Motor neuron (in vitro differentiated cells): Measurements from ENCODE around the gene PRRX2. TPM values are rescaled to one million over a fixed set of nuclear protein-coding genes. Genes with fewer than 3 reads are reported as not detected.
A peak's percentile ranks its signal among the peaks of the same experiment; 100 is the strongest.
"Not testable (repeated sequence)": the region's sequence is repeated elsewhere in the genome, so short reads cannot be mapped to it uniquely, and the experiment has no call there.

Experiments
- ATAC-seq, 8 experiments: fragments of 200-7000 bp; cut with Tn5 transposase; replicated peaks in 6 of 8; 2 replicates each; pipeline ENCODE4 v1.8.0; 2021; ENCODE audit warnings: mild to moderate bottlenecking in 8 of 8, moderate library complexity in 8 of 8
- H3K27ac ChIP-seq, 2 donors: fragments of 250-450 bp; sonication (Bioruptor Pico); 2 replicates each; pipeline ENCODE4 v1.9.0; 2021; ENCODE audit warnings: antibody characterized with exemption in 2 of 2, mild to moderate bottlenecking in 2 of 2, moderate library complexity in 1 of 2
- H3K4me1 ChIP-seq, 2 donors: fragments of 250-450 bp; sonication (Bioruptor Pico); replicated peaks in 1 of 2; 2 replicates each; pipeline ENCODE4 v1.6.1; 2021; ENCODE audit warnings: antibody characterized with exemption in 2 of 2, mild to moderate bottlenecking in 2 of 2, moderate library complexity in 1 of 2
- H3K4me3 ChIP-seq, 5 donors: fragments of 250-450 bp; sonication (Bioruptor Pico); 2 replicates each; pipeline ENCODE4 v1.9.0; 2021; ENCODE audit warnings: antibody characterized with exemption in 5 of 5, mild to moderate bottlenecking in 5 of 5, moderate library complexity in 4 of 5
- WGBS, 10 experiments: fragments of 450-650 bp; shearing (Covaris generic); methylation state at CpG; one replicate each; pipeline ENCODE4 v1.0.0; 2022; 5-methylcytosine and 5-hydroxymethylcytosine counted together
- in situ Hi-C, 9 experiments: fragments of 400-800 bp; cut with MboI; loops; one replicate each; pipeline ENCODE4 v1.15.0; 2021; ENCODE audit warnings: low sequenced_read_pairs in 9 of 9, low pct_unique_long_range_greater_than_20kb in 2 of 9; ENCODE audit not compliant: unreplicated experiment in 9 of 9
- total RNA-seq, 8 experiments: library from RNA; unstranded; fragments of 300-600 nt; gene quantifications; 2 replicates each; pipeline versions ENCODE4 v1.2.3 to v1.2.4, GENCODE V29; 2022

PRRX2 gene
- total RNA-seq, 8 experiments from 2014 or later = 0.14 to 14.4 (median 0.87) TPM; not detected in 1

- in situ Hi-C loops = no loop called here
- WGBS, 10 experiments = 0 to 100% (median 10%) methylated on average over 1 to 5 of the region's 23 CpGs; no CpG with 5 or more reads in 4 of the 10 experiments
- H3K27ac ChIP-seq = no peak within 1 kb of the TSS
- peak within 1 kb of the TSS in 2 of 5 donors; percentile 6 to 20 for H3K4me3 ChIP-seq
- peaks cover 10 to 16% of the 10 kb centered on the region in 2 donors for H3K4me1 ChIP-seq
- peak; percentile 87 to 99 (median 98) for ATAC-seq
Measured at GRCh38 chr9:129752900-129753729, 87.7 kb downstream of the PRRX2 start, which contains the start of gene PTGES. TSS of gene PTGES (minus strand) at chr9:129753042. CDS start at chr9:129753012, 30 bp downstream.

DNA sequence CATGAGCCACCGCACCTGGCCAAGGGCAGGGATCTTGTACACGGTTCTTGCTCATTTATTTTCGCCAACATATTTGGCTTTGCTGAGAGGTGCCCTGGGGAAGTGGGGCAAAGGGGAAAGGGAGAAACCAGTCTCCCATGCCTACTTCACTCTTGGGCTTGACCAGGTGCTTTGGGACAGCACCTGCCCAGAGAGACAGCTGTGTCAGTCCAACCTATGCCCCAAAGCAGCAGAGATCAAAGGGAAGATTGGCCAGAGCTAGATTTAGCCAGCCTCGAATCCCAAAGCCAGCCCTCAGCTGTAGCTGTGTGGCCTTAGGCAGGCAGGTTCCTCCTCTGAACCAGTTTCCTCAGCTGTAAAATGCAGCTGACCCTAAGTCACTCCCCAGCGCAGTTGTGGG is 89.7 kb downstream of the PRRX2 start:
- no peak overlapping the region for H3K27ac ChIP-seq
- ATAC-seq = no peak
- H3K4me3 ChIP-seq = no peak overlapping the region
- WGBS, 10 experiments = 60 to 100% (median 88%) methylated on average over 1 to 3 of the region's 5 CpGs; no CpG with 5 or more reads in 6 of the 10 experiments
- in situ Hi-C loops = no loop called here
- H3K4me1 ChIP-seq = peaks cover 10 to 16% of the 10 kb centered on the region in 2 donors

- in situ Hi-C loops = no loop called here
Measured at GRCh38 chr9:129756191-129756590, 90.7 kb downstream of the PRRX2 start.

GRCh38 chr9:129757045-129757444 is 91.6 kb downstream of the PRRX2 start:
- Histone ChIP-seq H3K4me1 (peaks cover 10 to 16% of the 10 kb centered on the region in 2 donors), H3K27ac (no peak overlapping the region), H3K4me3 (no peak overlapping the region)
- WGBS, 10 experiments = 41 to 80% (median 77%) methylated on average over 1 to 7 of the region's 9 CpGs; no CpG with 5 or more reads in 2 of the 10 experiments
- no peak for ATAC-seq
- in situ Hi-C loops = no loop called here

More at GRCh38 chr9:129756191-129756590, 90.7 kb downstream of the PRRX2 start:
- no peak overlapping the region for H3K4me3 ChIP-seq
- ATAC-seq = no peak
- H3K4me1 ChIP-seq = peaks cover 10 to 16% of the 10 kb centered on the region in 2 donors
- 90 to 100% (median 96%) methylated on average over 2 to 5 of the region's 6 CpGs; no CpG with 5 or more reads in 4 of the 10 experiments for WGBS, 10 experiments
- no peak overlapping the region for H3K27ac ChIP-seq

- Histone ChIP-seq H3K27ac (no peak overlapping the region), H3K4me1 (peaks cover 0 to 3% of the 10 kb centered on the region in 2 donors), H3K4me3 (no peak overlapping the region)
- in situ Hi-C loops = no loop called here
- WGBS, 10 experiments = 20 to 90% (median 80%) methylated on average over 1 to 2 of the region's 4 CpGs; no CpG with 5 or more reads in 5 of the 10 experiments
- no peak for ATAC-seq
Measured at GRCh38 chr9:129759319-129759718, 93.9 kb downstream of the PRRX2 start.

DNA sequence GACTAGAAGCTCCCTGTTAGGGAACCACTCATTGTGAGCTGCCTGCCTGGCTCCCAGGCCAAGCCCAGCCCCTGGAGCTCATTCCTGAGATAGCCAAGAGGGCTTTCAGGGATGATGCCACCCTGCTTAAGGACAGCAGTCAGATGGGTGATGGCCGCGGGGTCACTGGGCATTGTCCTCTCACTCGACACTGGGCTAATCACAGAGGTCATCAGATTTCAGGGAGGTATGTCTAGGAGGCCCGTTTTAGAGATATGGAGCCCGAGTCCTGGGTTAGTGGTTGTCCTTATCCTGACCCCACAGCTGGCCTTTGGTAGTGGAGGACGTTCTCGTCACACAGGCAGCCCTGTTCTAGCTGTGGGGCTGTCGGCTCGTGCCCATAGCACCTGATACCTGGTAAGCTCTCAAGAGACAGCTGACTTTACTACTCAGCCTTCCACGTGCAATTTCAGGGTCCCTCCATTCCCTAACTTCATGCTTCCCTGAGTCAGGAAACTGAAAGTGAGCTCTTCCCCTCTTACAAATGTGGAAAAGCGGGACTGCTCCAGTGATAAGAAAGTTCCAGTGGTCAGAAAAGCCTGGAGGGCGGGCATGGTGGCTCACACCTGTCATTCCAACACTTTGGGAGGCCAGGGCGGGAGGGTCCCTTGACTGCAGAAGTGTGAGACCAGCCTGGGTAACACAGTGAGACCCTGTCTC is 94.5 kb downstream of the PRRX2 start:
- Histone ChIP-seq H3K4me1 (peaks cover 0 to 3% of the 10 kb centered on the region in 2 donors), H3K27ac (no peak overlapping the region), H3K4me3 (no peak overlapping the region)
- in situ Hi-C loops = no loop called here
- no peak for ATAC-seq
- 58 to 100% (median 77%) methylated on average over 4 to 5 of the region's 13 CpGs; no CpG with 5 or more reads in 7 of the 10 experiments for WGBS, 10 experiments

DNA sequence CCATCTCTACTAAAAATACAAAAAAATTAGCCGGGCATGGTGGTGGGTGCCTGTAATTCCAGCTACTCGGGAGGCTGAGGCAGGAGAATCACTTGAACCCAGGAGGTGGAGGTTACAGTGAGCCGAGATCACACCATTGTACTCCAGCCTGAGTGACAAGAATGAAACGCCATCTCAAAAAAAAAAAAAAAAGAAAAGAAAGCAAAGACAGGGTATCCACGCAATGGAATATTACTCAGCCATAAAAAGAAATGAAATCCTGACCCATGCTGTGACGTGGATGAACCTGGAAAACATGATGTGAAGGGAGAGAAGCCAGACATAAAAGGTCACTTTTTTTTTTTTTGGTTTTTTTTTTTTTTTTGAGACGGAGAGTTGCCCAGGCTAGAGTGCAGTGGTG is 95.3 kb downstream of the PRRX2 start:
- H3K27ac ChIP-seq, H3K4me1 ChIP-seq, in situ Hi-C loops, ATAC-seq, H3K4me3 ChIP-seq: not testable (repeated sequence)
- WGBS, 10 experiments = 59 to 100% (median 92%) methylated on average over 1 to 6 of the region's 7 CpGs

- H3K4me3 ChIP-seq = no peak overlapping the region
- no peaks in the 10 kb centered on the region for H3K4me1 ChIP-seq
- no peak overlapping the region for H3K27ac ChIP-seq
- ATAC-seq = peak in 6 of 8 experiments; percentile 19 to 62 (median 47)
- WGBS, 10 experiments = 7 to 100% (median 75%) methylated on average over 2 to 10 of the region's 11 CpGs; no CpG with 5 or more reads in 2 of the 10 experiments
- in situ Hi-C loops = no loop called here
Measured at GRCh38 chr9:129761293-129761900, 96.0 kb downstream of the PRRX2 start.

DNA sequence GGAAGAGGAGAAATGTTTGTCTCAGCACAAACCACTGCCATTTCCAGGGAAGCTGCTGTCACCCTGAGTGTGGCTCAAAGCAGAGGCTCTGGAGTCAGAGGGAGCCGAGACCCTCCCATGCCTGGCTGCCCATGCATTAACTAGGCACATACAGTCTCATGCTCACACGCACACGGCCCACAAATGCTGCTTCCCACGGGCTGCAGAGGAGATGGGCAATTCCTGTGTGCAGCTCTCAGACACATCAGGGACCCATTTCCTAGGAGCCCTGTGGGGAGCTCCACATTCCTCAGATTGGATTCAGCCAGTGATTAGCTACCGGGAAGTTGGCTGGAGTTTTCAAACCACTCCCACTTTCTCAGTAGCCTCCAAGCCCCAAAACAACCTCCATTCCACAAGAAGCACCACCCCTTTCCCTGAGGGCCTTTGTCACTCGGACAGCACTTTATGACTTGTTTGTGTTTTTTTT is 96.5 kb downstream of the PRRX2 start:
- Histone ChIP-seq H3K27ac (no peak overlapping the region), H3K4me3 (no peak overlapping the region), H3K4me1 (no peaks in the 10 kb centered on the region)
- ATAC-seq = peak in 6 of 8 experiments; percentile 3 to 86 (median 53)
- WGBS, 10 experiments = 0 to 70% (median 30%) methylated on average over 1 to 2 of the region's 6 CpGs; no CpG with 5 or more reads in 4 of the 10 experiments
- in situ Hi-C loops = no loop called here

DNA sequence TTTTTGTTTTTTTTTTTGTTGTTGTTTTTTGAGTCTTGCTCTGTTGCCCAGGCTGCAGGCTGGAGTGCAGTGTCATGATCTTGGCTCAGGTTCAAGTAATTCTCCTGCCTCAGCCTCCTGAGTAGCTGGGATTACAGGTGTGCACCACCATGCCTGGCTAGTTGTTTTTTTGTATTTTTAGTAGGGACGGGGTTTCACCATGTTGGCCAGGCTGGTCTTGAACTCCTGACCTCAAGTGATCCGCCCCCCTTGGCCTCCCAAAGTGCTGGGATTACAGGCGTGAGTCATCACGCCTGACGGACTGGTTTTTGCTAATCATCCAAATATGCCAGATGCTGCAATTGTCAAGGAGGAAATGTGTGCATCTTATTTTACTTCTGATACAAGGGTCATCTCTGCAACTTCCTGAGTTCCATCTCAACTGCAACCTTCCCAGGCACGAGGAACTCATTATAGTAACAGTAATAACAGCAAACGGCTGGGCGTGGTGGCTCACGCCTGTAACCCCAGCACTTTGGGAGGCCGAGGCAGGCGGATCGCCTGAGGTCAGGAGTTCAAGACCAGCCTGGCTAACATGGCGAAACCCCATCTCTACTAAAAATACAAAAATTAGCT is 97.0 kb downstream of the PRRX2 start:
- H3K4me1 ChIP-seq, in situ Hi-C loops, H3K4me3 ChIP-seq, H3K27ac ChIP-seq: not testable (repeated sequence)
- peak in 3 of 8 experiments; percentile 33 to 68 (median 64) for ATAC-seq
- WGBS, 10 experiments = 0 to 100% (median 80%) methylated on average over 1 to 8 of the region's 13 CpGs; no CpG with 5 or more reads in 5 of the 10 experiments

DNA sequence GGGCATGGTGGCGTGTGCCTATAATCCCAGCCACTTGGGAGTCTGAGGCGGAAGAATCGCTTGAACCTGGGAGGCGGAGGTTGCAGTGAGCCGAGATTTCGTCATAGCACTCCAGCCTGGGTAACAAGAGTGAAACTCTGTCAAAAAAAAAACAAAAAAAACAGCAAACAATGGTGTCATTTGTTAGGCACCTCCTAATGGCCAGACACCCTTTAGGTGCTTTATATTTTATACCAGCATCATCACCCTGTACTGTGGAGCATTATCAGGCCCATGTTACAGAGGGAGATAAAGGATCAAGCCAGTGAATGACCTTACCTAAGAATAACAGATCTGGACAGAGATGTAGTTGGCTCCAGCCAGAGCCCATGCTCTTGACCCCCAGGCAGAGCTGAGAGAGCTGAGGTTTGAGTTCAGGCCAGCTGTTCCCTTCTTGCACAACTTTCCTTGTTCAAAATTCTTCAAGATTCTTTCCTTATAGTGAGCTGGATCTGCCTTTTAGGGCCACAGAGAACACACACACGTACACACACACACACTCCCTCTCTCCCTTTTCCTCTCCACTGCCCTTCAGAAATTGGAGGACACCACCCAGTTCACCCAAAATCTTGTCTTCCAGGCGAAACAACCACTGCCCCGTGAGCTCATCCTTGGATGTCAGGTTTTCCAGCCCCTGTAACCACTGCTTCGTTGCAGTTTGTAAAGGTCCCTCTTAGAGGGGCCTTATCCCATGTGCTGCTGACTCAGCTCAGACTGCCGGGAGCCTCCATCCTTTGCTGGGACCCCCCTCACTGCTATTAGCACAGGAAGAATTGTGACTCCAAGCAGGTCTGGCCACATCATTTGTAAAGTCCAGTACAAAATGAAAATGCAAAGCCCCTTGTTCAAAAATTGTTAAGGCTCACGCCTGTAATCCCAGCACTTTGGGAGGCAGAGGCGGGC is 97.8 kb downstream of the PRRX2 start:
- no peak overlapping the region for H3K4me3 ChIP-seq
- no peak overlapping the region for H3K27ac ChIP-seq
- H3K4me1 ChIP-seq = no peaks in the 10 kb centered on the region
- peak in 2 of 8 experiments; percentile 62 to 67 for ATAC-seq
- in situ Hi-C loops = no loop called here
- WGBS, 10 experiments = 32 to 100% (median 69%) methylated on average over 1 to 9 of the region's 13 CpGs; no CpG with 5 or more reads in 1 of the 10 experiments
